ENCODE data around the gene RCOR3. TPM values are rescaled to one million over a fixed set of nuclear protein-coding genes. Genes with fewer than 3 reads are reported as not detected.

RCOR3 gene
- total RNA-seq, 1 experiment from 2014 or later: 10.3 TPM

Other genes starting within 250 kb of the RCOR3 start
- gene KCNH1, start 125.2 kb upstream of the RCOR3 start, total RNA-seq (2014; rRNA removed; shearing (Covaris generic)): not detected in 2 replicates
- gene TRAF5, start 67.5 kb downstream of the RCOR3 start, total RNA-seq (2014; rRNA removed; shearing (Covaris generic)): 9.4 and 10.5 TPM in 2 replicates
- gene RD3, start 232.8 kb downstream of the RCOR3 start, total RNA-seq (2014; rRNA removed; shearing (Covaris generic)): not detected in 2 replicates